Bone marrow (tissue), 2 donors: ENCODE results near the gene AXL.
A peak's percentile ranks its signal among the peaks of the same experiment; 100 is the strongest.
"Not testable (repeated sequence)": the region's sequence is repeated elsewhere in the genome, so short reads cannot be mapped to it uniquely, and the experiment has no call there.

Experiments
- DNase-seq, 2 donors: peaks; one replicate each; lab custom pipeline; 2025; lab: John Stamatoyannopoulos, UW

AXL gene

DNA sequence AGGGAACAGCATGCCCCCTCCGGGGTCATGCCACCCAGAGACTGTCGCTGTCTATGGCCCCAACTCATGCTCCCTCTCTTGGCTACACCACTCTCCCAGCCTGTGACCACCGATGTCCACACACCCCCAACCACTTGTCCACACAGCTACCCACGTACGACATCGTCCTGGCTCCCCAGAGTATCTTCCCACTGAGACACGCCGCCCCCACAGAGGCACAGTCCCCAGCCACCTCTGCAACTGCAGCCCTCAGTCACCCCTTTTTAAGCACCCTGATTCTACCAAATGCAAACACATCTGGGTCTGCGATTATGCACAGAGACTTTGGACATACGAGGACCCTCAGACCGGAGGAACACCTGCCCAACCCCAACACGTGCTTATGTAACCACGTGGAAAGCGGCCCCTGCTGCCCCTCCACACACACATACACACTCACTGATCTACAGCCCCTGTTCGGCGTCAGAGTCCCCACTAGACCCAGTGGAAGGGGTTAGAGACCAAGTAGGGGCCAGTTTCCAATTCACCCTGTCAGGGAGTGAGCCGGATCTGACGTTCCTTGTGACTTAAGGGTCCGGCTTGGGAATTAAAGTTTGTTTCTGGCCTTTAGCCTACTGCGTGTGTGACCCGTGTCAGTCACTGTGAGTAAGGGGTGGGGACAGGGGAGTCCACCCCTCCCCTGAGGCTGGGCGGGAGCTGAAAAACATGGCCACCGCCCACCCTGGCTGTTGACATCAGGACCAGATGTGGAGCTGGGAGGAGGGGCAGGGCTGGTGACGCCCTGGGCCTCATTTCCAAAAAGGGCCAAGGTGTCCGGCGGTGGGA, 11.9 kb upstream of the AXL start:
- no peak for DNase-seq

DNA sequence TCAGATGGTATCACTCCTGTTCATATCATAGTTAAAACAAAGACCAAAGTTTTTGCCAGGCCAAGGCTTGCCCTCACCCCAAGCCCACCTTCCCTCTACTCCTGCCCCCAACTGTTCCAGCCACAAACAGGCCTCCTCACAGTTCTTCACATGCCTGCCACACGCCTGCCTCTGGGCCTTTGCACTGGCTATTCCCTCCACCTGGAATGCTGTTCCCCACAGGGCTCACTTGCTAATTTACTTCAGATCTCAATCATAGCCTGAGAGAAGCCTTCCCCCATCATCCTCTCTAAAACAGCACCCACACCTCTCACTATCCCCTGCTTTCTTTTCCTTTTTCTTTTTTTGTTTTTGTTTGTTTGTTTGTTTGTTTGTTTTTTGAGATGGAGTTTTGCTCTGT, 4.9 kb upstream of the AXL start:
- DNase-seq, result no peak

- no peak for DNase-seq
Observed at GRCh38 chr19:41217741-41218140, 1.3 kb upstream of the AXL start.

DNA sequence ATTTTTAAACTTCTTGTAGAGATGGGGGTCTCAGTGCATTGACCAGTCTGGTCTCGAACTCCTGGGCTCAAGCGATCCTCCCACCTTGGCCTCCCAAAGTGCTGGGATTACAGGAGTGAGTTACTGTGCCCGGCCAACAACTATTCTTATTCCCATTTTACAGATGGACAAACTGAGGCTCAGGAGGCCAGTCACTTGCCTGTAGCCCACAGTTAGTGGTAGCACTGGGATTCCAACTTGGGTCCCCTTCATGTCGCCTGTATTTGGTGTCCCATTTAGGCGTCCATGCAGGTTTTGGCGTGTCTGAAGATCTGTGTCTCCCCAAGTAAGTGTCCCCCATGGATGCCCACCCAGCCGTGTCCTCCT, 791 bp upstream of the AXL start:
- DNase-seq, result no peak

- no peak for DNase-seq
Observed at GRCh38 chr19:41219924-41220567, 1.0 kb downstream of the AXL start.

- DNase-seq, result no peak
Observed at GRCh38 chr19:41220811-41221210, 1.8 kb downstream of the AXL start.

GRCh38 chr19:41221514-41222205, 2.6 kb downstream of the AXL start:
- no peak for DNase-seq

DNA sequence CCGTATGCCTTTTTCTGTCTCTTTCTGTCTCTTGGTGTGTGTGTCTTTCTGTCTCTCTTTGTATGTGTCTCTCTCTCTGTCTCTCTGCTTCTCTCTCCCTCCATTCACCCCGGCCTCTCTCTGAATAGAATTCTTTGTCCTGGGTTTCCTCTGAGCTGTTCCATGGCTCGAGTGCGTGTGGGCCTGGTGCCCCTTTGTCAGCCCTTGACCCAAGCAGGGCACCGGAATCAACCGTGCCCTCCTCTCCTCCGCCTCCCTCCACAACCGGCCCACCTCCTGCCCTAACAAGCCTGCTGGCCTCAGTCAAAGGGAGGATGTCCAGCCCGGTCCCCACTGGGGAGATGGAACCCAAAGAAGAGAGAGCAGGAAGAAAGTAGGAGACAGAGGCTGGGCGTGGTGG, 3.2 kb downstream of the AXL start:
- DNase-seq, result no peak

- DNase-seq, result no peak
Observed at GRCh38 chr19:41223431-41224234, 4.6 kb downstream of the AXL start.

- no peak for DNase-seq
Observed at GRCh38 chr19:41224632-41225031, 5.6 kb downstream of the AXL start.

GRCh38 chr19:41225238-41226052, 6.4 kb downstream of the AXL start:
- peak; percentile 21 to 50 for DNase-seq

DNA sequence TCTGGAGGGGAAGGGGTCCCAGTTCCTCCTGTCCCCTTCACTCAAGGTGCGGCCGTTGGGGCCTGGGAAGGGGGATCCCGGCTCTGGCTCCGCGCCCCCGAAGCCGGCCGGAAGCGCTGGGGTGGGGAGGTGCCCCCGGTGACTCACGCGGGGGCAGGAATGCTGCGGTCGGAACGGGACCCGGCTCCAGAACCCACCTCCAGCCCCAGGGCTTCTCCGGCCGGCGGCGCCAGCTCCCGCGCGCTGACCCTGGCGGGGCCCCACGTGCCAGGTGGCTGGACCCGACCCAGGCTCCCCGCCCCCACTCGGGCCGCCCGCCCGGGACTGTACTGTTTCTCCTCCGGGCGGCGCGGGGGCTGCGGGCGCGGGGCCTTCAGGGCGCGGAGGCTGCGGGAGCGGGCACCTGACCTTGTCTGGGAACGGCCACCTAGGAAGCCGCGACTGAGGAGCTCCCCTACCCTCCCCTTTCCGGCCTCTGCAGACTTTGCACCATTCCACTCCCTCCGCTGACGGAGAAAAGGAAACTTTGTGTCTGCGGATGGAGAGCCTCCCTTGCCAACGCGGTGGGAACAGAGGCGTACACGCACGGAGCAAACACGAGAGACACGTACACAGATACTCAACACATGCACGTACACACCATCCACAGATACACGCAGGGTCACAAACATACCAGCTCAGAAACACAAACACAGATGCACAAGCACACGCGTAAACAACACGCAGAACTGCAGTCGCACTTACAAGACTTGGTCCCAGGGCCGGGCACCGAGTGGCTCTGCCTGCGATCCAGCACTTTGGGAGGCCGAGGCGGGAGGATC, 7.2 kb downstream of the AXL start:
- no peak for DNase-seq

- no peak for DNase-seq
Observed at GRCh38 chr19:41226874-41227390, 7.9 kb downstream of the AXL start.

DNA sequence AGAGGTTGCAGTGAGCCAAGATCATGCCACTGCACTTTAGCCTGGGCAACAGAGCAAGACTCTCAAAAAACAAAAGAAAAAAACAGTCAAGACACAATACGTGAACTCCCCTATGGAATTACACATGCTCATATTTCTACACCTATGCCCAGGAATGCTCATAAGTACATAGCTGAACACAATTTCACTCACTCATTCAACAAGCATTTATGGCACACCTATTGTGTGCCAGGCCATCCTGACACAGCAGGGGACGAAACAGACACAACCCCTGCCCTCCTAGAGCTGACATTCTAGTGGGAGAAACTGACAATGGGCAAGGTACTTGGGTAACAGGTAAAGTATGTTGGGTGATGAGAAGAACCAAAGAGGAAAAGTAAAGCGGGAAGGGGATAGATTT, 9.5 kb downstream of the AXL start:
- no peak for DNase-seq

GRCh38 chr19:41229338-41229737, 10.3 kb downstream of the AXL start:
- DNase-seq, result not testable (repeated sequence)

DNA sequence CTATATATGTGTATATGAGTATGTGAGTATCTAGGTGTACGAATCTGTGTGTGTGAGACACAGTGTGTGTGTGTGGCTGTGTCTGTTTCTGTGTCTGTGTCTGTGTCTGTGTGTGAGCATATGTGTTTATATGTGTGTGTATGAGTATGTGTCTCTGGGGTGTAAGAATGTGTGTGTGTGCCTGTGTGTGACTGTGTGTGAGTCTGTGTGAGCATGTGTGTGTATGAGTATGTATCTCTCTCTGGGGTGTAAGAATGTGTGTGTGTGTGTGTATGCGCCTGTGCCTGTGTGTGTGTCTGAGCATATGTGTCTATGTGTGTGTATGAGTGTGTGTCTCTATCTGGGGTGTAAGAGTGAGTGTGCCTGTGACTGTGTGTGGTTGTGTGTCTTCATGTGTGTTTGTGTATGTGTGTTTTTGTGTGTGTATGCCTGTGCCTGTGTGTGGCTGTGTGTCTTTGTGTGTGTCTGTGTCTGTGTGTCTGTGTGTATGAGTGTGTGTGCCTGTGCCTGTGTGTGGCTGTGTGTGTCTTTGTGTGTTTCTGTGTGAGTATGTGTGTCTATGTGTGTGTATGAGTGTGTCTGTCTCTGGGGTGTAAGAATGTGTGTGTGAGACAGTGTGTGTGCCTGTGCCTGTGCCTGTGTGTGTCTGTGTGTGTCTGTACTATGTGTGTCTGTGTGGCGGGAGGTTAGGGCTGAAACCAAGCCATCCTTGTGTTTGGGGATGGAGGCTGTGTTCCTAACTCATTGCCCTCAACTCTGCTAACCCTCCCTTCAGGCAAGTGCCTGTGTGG, 11.2 kb downstream of the AXL start:
- no peak for DNase-seq

DNA sequence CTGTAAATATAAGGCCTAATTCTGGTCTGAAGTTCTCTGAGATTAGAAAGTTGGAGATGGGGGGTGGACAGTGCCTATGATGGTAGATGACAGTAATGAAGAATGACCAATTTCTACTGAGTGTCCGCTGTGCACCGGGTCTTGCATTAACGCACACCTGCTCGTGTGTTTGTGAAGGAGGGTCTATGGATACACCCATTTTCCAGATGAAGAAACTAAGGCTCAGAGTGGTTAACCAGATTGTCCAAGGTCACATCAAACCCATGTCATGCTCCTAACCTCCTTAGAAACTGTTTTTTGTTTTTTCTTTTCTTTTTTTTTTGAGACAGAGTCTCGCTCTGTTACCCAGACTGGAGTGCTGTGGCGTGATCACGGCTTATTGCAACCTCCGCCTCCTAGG, 13.7 kb downstream of the AXL start:
- DNase-seq, result no peak

DNA sequence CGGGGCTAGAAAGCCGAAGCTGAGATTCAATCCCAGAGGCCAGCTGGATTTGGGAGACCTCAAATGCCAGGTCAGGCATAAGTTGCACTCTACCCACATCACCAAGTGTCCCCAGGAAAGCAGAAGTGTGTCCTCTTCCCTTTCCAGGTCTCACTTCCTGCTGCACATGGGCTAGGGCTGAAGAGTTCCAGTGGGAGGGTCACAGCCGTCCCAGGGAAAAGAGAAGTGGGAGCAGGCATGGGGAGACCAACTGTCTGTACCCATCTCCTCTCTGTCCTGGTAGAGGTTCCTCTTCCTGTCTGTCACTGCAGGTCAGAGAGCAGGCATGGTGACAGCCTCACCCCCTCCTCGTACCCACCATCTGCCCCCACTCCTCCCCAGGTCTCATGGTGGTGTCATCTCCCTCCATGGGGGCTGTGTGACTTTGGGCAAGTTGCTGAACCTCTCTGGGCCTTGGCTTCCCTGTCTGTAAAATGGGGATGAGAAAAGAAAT, 14.8 kb downstream of the AXL start:
- no peak for DNase-seq

GRCh38 chr19:41234512-41235168, 15.6 kb downstream of the AXL start:
- no peak for DNase-seq
